Stomach (tissue), 4 donors: ENCODE measurements around the gene SH3RF3.

Experiments used
- CTCF ChIP-seq, 7 experiments: fragments of 450-650 bp in 4 of 7; fragments of 200-600 bp in 3 of 7; sonication (generic) in 3 of 7; IDR thresholded peaks; one replicate each; pipeline ENCODE4 v1.5.1; 2016 to 2019; ENCODE audit warnings: antibody characterized with exemption in 7 of 7, control low read depth in 2 of 7, mild to moderate bottlenecking in 1 of 7
- EP300 ChIP-seq: sonication (generic); formaldehyde crosslinking; IDR thresholded peaks from one replicate; pipeline ENCODE4 v1.6.1; 2017; ENCODE audit warnings: antibody characterized with exemption
- POLR2A ChIP-seq, 4 donors: fragments of 450-650 bp; IDR thresholded peaks; one replicate each; pipeline ENCODE4 v1.6.1; 2016; ENCODE audit warnings: antibody characterized with exemption in 4 of 4, control low read depth in 2 of 4, mild to moderate bottlenecking in 1 of 4, moderate library complexity in 1 of 4

GRCh38 chr2:109463236-109463635 lies 334.2 kb downstream of the SH3RF3 start:
- no peak for TF ChIP-seq CTCF (IDR thresholded peaks at IDR 0.05)
- no peak for TF ChIP-seq EP300
- TF ChIP-seq POLR2A (IDR thresholded peaks at IDR 0.05) = no peak
